Choroid plexus epithelial cell (primary cell): ENCODE results near the gene SBSN.

ENCODE experiments used
- DNase-seq: peaks from one replicate; pipeline ENCODE4 v3.0.0-alpha.2; 2010; ENCODE audit warnings: low read depth
- H3K4me3 ChIP-seq: 2 replicates; pipeline ENCODE4 v1.5.1; 2011; ENCODE audit warnings: low read depth, mild to moderate bottlenecking, control low read depth, low read length, moderate library complexity
- TF ChIP-seq, protein P1 (sequence below): conservative IDR thresholded peaks from 2 replicates; pipeline ENCODE4 v1.5.1; 2011; ENCODE audit warnings: low read depth, mild to moderate bottlenecking, control low read depth, inconsistent platforms, low read length, moderate library complexity

SBSN gene

DNA sequence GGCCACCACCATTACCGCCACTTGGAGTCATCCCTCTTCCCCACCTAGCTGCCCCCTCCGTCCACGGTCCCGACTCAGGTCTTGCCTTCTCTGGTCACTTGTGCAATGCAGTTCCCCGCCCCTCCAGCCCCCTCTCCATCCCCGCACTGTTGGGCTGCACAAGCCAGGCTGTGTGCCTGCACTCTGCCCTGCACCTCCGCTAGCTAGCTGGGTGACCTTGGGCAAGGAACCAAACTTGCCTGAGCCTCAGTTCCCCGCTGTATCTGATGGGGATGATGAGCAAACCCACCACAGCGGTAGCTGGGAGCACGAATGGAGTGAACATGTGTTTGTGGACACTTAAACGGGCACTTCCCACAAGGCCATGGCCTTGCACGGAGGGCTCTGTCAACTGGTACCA lies 11.7 kb upstream of the SBSN start:
- TF ChIP-seq, protein P1, sequence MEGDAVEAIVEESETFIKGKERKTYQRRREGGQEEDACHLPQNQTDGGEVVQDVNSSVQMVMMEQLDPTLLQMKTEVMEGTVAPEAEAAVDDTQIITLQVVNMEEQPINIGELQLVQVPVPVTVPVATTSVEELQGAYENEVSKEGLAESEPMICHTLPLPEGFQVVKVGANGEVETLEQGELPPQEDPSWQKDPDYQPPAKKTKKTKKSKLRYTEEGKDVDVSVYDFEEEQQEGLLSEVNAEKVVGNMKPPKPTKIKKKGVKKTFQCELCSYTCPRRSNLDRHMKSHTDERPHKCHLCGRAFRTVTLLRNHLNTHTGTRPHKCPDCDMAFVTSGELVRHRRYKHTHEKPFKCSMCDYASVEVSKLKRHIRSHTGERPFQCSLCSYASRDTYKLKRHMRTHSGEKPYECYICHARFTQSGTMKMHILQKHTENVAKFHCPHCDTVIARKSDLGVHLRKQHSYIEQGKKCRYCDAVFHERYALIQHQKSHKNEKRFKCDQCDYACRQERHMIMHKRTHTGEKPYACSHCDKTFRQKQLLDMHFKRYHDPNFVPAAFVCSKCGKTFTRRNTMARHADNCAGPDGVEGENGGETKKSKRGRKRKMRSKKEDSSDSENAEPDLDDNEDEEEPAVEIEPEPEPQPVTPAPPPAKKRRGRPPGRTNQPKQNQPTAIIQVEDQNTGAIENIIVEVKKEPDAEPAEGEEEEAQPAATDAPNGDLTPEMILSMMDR, result no peak
- no peak overlapping the region for H3K4me3 ChIP-seq

DNA sequence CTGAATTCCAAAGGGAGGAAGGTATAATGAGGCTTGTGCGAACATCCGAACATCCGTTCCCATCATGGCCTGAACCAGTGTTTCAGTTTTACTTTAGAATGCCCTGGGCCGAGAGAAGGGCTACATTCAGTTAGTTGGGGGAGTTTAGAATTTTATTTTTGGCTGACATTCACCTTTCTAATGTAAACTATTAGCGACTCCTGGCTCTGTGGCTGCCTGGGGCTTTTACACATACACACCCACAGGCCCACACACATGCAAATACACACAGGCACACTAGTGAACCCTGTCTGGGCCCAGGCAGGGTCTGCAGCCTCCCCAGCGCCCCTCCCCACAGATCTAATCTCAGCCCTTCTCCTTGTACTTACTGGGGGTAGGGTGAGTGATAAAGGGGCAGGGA lies 11.2 kb upstream of the SBSN start:
- TF ChIP-seq, protein P1, result no peak

More for the DNA sequence above, 11.7 kb upstream of the SBSN start:
- no peak for DNase-seq

DNA sequence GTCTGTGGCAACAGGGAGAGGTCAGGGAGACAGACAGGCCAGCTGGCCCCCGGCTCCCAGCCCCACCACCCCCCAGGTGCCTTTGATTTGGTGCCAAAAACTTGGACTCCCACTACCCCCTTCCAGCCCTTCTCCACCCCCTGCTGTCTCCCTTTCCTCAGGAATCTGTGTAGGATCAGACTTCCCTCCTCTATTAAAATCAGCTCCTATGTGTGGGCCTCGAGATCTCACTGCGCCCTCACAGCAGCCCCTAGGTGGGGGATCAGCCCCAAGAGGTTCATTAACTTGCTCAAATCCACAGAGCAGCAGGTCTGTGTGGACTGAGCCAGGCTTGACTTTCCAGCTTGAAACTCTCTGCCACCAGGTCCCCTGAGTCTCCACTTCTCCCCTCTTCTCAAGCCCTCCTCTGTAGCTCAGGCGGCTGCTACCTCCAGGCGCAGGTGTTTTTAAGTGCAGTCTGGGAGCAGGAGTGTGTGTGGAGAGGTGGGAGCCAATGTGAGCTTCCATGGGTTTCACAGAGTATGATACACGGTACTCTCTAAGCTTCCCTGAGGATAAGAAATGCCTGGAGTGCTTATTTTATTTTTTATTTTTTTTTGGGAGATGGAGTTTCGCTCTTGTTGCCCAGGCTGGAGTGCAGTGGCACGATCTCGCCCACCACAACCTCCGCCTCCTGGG lies 6.8 kb upstream of the SBSN start:
- TF ChIP-seq, protein P1, result no peak
- no peak for DNase-seq
- H3K4me3 ChIP-seq, result no peak overlapping the region

More for the DNA sequence above, 11.2 kb upstream of the SBSN start:
- H3K4me3 ChIP-seq, result no peak overlapping the region
- no peak for DNase-seq

DNA sequence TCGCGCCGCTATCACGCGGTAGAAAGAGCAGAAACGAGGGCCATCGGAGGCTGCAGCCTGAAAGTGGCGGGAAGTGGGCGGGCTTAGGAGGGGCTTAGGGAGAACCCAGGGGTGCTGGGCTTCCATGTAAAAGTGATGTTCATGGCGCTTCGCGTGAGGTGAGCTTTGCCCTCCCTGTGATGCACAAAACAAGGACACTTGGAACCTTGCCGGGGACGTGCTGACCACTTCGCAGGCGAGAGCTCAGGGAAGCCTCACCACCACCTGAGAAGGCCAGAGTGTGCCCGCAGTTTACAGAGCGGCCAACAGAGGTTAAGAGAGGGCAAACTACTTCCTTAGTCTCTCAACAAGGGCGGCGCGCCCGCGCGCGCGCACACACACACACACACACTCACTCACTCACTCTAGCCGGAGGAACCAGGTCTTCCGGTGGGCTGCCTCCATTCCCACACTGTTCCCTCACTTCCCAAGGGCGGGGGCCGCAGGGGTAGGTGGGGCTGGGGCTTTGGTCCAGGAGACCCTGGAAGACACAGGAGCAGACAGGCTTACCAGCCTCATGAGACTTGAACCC lies 5.8 kb upstream of the SBSN start:
- no peak overlapping the region for H3K4me3 ChIP-seq
- TF ChIP-seq, protein P1, result no peak
- no peak for DNase-seq

DNA sequence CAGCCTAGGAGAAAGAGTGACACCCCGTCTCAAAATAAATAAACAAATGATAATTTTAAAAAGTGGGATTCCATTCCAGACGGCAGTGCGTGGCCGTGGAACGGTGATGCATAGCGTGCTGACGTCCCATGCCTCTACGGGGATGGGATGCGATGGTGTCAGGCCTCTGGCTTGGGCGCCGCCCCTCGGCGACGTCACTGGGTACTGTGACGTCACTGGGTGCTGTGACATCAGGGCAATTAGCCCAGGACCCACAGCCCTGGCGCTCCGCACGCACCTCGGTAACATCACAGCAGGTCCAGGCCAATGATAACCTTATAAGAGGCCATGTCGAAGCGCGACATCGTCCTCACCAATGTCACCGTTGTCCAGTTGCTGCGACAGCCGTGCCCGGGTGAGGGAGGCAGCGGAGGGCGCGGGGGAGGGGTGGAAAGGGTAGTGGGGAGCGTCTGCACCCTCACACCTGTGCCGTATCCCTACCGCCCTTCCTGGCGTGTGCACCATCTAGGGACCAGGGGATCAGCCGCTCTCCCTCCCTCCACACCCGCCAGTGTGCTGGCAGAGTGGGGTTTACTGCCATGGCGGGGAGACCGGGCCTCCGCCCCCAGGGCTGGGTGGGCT lies 5.2 kb upstream of the SBSN start, which contains the start of gene GAPDHS:
Gene GAPDHS (plus strand): TSS at position 256 of the 621 bp plus-strand sequence. CDS start 72 bp downstream, at position 328.
- H3K4me3 ChIP-seq, result no peak within 1 kb of the TSS
- TF ChIP-seq, protein P1, result no peak
- DNase-seq, result no peak

DNA sequence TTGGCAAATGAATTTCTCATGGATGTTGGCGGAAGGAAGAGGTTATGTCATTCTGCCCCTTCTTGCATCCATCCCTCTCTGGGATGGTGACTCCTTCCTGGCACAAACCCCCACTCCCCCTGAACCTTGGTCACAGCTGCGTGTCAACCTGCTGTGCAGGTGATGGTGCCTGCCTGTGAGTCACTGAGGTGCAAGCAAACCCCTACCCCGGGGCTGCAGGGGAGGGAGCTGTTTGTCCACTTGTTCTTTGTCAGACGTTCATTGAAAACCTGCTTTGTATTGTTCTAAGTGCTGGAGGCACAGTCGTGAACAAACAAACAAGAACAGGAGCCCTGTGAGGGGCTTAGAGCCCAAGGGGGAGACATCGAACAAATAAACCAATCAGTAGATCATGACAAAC lies 3.2 kb upstream of the SBSN start:
- no peak overlapping the region for H3K4me3 ChIP-seq
- TF ChIP-seq, protein P1, result no peak
- no peak for DNase-seq
